Ectodermal cell (in vitro differentiated cells): Measurements from ENCODE around the gene MYH9.
A peak's percentile ranks its signal among the peaks of the same experiment; 100 is the strongest.

Experiments used
- H3K27ac ChIP-seq: 2 replicates; pipeline ENCODE4 v1.7.0; 2013; ENCODE audit warnings: mild to moderate bottlenecking, low read depth, low read length; ENCODE audit not compliant: insufficient read depth, poor library complexity, severe bottlenecking
- H3K27me3 ChIP-seq: 2 replicates; pipeline ENCODE4 v1.7.0; 2013; ENCODE audit warnings: mild to moderate bottlenecking, low read length; ENCODE audit not compliant: insufficient read depth, control insufficient read depth, poor library complexity, severe bottlenecking
- H3K36me3 ChIP-seq: one replicate; pipeline ENCODE4 v1.7.0; 2013; ENCODE audit warnings: low read length; ENCODE audit not compliant: control insufficient read depth, insufficient read depth
- H3K4me1 ChIP-seq: one replicate; pipeline ENCODE4 v1.7.0; 2013; ENCODE audit warnings: low read length; ENCODE audit not compliant: control insufficient read depth, insufficient read depth
- H3K4me3 ChIP-seq: 2 replicates; pipeline ENCODE4 v1.7.0; 2013; ENCODE audit warnings: low read depth, low read length, control low read depth; ENCODE audit not compliant: insufficient read depth
- H3K9me3 ChIP-seq: 2 replicates; pipeline ENCODE4 v1.7.0; 2013; ENCODE audit warnings: mild to moderate bottlenecking, low read length, moderate library complexity; ENCODE audit not compliant: control insufficient read depth
- WGBS, 2 experiments: methylation state at CpG; one replicate each; pipeline ENCODE4 v1.1.7; 2013; ENCODE audit warnings: missing lambda C conversion rate in 2 of 2; 5-methylcytosine and 5-hydroxymethylcytosine counted together

Gene MYH9

DNA sequence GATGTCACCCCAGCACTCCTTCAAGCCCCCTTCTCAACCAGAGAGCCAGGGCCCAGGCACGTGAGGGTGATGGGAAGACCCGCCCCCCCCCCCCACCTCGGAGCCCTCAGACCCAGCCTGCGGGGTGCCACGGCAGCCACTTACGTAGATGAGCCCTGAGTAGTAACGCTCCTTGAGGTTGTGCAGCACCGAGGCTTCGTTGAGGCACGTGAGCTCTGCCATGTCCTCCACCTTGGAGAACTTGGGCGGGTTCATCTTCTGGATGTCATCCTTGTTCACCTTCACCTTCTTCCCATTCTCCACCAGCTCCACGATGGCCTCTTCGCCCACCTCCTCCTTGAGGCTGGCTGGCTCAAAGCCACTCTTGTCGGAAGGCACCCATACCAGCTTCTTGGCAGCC is 39.0 kb downstream of the MYH9 start:
- peaks cover 39% of the 10 kb centered on the region for H3K4me1 ChIP-seq
- WGBS, 2 experiments, result 94% methylated on average over 14 of the region's 14 CpGs
- H3K4me3 ChIP-seq, result no peak overlapping the region
- H3K9me3 ChIP-seq, result no peaks in the 10 kb centered on the region
- no peaks in the 10 kb centered on the region for H3K36me3 ChIP-seq
- H3K27me3 ChIP-seq, result no peaks in the 10 kb centered on the region
- H3K27ac ChIP-seq, result no peak overlapping the region

- Histone ChIP-seq H3K27ac (no peak overlapping the region), H3K27me3 (no peaks in the 10 kb centered on the region), H3K4me3 (no peak overlapping the region), H3K9me3 (no peaks in the 10 kb centered on the region), H3K4me1 (peaks cover 24% of the 10 kb centered on the region), H3K36me3 (no peaks in the 10 kb centered on the region)
- 83 to 89% methylated on average over 5 of the region's 5 CpGs for WGBS, 2 experiments
These were observed 40.7 kb downstream of the MYH9 start for GRCh38 chr22:36347094-36347493.

DNA sequence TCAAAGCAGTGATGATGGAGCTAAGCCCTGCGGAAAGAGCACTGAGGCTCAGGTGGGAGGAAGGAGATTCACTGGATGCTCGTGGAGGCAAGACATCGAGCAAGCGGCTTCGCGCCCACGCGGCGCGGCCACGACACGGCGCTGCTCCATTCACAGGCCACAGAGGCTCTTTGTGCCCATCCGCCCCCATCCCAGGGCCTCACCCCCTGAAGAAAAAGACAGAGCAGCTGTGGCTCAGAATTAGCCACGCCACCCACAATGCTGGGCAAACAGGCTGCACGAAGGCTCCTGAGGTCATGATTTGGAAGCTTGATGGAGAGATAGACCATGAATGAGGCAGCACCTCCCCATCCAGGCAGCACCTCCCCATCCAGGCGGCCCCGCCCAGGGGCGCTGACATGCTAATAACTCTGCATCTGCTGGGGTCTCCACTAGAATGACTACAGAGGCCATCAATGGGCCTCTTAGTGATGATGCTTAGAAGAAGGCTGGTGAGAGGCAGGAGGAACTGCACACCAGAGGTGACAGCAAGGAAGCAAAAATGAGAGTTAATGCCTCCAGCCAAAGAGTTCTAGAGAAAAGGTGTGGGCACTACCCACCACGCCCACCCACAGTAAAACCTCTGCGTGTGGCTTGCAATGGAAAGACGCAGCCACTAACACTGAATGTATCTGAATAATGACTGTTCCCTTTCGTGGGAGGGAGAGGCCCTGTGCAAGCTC is 43.5 kb downstream of the MYH9 start:
- Histone ChIP-seq H3K4me3 (no peak overlapping the region), H3K4me1 (peaks cover 9% of the 10 kb centered on the region), H3K27ac (peak overlapping the region; percentile 8), H3K9me3 (no peaks in the 10 kb centered on the region), H3K27me3 (no peaks in the 10 kb centered on the region), H3K36me3 (peaks cover 19% of the 10 kb centered on the region)
- WGBS, 2 experiments, result 90 to 93% methylated on average over 23 of the region's 23 CpGs

DNA sequence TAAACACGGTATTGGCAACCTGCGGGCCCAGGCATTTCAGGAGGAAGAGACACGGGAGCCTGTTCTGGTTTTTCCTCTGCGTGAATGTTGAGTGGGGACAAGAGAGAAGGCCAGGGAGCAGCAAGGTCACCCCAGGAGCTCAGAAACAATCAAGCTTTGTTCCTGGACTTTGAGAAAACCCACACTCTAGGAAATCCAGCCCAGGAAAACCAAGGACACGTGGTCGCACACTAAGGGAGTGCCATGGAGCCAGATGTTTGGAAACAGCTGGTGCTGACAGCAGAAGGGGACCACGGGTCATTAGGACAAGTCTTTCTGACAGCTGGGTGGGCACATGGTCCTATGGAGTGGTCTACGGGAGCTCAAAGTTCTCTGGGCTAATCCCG is 44.1 kb downstream of the MYH9 start:
- H3K4me1 ChIP-seq, result peaks cover 9% of the 10 kb centered on the region
- 79 to 82% methylated on average over 9 of the region's 9 CpGs for WGBS, 2 experiments
- H3K36me3 ChIP-seq, result peaks cover 19% of the 10 kb centered on the region
- H3K4me3 ChIP-seq, result no peak overlapping the region
- no peak overlapping the region for H3K27ac ChIP-seq
- H3K9me3 ChIP-seq, result no peaks in the 10 kb centered on the region
- H3K27me3 ChIP-seq, result no peaks in the 10 kb centered on the region

GRCh38 chr22:36343070-36343719 is 44.6 kb downstream of the MYH9 start:
- Histone ChIP-seq H3K4me3 (no peak overlapping the region), H3K36me3 (peaks cover 19% of the 10 kb centered on the region), H3K4me1 (peaks cover 9% of the 10 kb centered on the region), H3K27me3 (no peaks in the 10 kb centered on the region), H3K27ac (no peak overlapping the region), H3K9me3 (no peaks in the 10 kb centered on the region)
- 91 to 92% methylated on average over 5 of the region's 5 CpGs for WGBS, 2 experiments

DNA sequence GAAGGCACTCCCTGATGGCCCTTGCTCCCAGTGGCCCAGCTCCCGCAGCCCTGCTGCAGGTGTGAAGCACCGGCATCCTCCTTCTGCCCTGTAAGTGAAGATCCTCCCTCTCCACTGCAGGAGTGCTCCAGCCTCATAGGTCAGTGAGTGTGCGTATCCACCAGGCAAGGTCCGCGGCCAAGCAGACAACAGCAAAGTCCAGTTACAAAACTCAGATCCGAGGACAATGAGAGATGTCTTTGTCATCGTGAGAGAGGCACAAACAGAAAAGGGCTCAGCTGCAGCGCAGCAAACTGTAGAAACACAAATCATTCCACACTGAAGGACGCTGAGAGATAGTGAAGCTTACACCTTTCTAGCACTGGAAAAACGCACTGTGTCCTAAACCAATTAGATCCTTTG is 46.1 kb downstream of the MYH9 start:
- no peak overlapping the region for H3K4me3 ChIP-seq
- no peaks in the 10 kb centered on the region for H3K9me3 ChIP-seq
- no peaks in the 10 kb centered on the region for H3K27me3 ChIP-seq
- H3K36me3 ChIP-seq, result peaks cover 23% of the 10 kb centered on the region
- no peak overlapping the region for H3K27ac ChIP-seq
- peaks cover 14% of the 10 kb centered on the region for H3K4me1 ChIP-seq
- WGBS, 2 experiments, result 93% methylated on average over 10 of the region's 10 CpGs

- peaks cover 24% of the 10 kb centered on the region for H3K4me1 ChIP-seq
- no peak overlapping the region for H3K27ac ChIP-seq
- no peak overlapping the region for H3K4me3 ChIP-seq
- WGBS, 2 experiments, result 89 to 90% methylated on average over 9 of the region's 9 CpGs
- H3K9me3 ChIP-seq, result no peaks in the 10 kb centered on the region
- H3K36me3 ChIP-seq, result peaks cover 23% of the 10 kb centered on the region
- H3K27me3 ChIP-seq, result no peaks in the 10 kb centered on the region
These were observed 47.1 kb downstream of the MYH9 start for GRCh38 chr22:36340621-36341020.

DNA sequence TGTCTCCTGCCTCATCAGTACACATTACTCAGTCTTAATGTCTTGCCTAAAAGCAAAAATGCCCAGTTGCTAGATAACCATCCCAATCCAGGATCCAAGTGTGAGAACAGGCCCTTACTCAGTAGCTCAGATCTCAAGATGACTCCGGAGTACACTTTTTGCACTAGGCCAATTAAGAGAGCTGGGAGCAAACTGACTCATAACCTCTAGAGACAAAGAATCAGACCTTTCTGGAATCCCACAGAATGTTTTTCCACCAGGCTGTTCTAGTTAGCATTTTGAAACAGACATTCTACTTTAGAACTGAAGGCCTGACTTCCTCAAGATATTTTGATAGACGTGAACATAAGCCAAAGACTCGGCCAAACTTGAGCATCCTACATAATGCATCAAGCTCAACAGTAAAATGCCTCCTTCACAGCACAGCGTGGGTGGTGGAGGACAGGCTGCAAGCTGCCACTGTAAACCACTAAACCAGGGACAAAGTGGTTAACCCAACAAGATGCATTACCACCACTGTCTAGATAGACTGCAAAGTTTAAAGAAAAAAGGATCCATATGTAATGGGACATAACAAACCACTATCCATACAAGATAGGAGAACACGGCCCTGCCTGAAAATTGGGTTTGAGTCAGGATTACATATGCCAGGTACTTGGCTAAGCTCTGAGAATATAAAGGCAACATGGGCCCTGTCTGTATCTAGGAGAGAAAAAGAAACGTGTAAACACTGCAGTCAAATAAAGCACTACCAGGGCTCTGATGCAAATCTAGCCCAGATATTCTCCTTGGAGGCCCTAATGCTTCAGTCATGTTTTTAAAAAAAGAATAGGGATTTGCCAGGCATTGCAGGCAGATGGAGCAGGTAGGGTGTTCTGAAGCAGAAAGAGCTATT is 48.3 kb downstream of the MYH9 start:
- H3K27ac ChIP-seq, result no peak overlapping the region
- H3K4me3 ChIP-seq, result no peak overlapping the region
- peaks cover 23% of the 10 kb centered on the region for H3K36me3 ChIP-seq
- WGBS, 2 experiments, result 92 to 95% methylated on average over 6 of the region's 6 CpGs
- no peaks in the 10 kb centered on the region for H3K27me3 ChIP-seq
- H3K4me1 ChIP-seq, result peaks cover 33% of the 10 kb centered on the region
- H3K9me3 ChIP-seq, result no peaks in the 10 kb centered on the region

GRCh38 chr22:36337365-36338130 is 50.2 kb downstream of the MYH9 start:
- Histone ChIP-seq H3K27me3 (no peaks in the 10 kb centered on the region), H3K9me3 (no peaks in the 10 kb centered on the region), H3K36me3 (peaks cover 23% of the 10 kb centered on the region), H3K27ac (no peak overlapping the region), H3K4me3 (no peak overlapping the region), H3K4me1 (peaks cover 45% of the 10 kb centered on the region)
- WGBS, 2 experiments, result 87 to 92% methylated on average over 8 of the region's 8 CpGs
